ENCODE results near the gene NFX1. TPM values are rescaled to one million over a fixed set of nuclear protein-coding genes. Genes with fewer than 3 reads are reported as not detected.

Gene NFX1
- total RNA-seq, 1 donor from 2014 or later: 34.1 TPM

GRCh38 chr9:33366979-33367480 lies 76.7 kb downstream of the NFX1 start:
- no peak for TF ChIP-seq CTCF (conservative IDR thresholded peaks at IDR 0.05)
- H3K9me3 Mint-ChIP-seq: no peaks in the 10 kb centered on the region
- no peaks in the 10 kb centered on the region for H3K27me3 Mint-ChIP-seq
- DNase-seq (ENCODE audit: extremely low spot score, unreplicated experiment): peak; percentile 20
- H3K4me3 Mint-ChIP-seq: no peak overlapping the region
- H3K4me1 Mint-ChIP-seq (ENCODE audit: unreplicated experiment): no peaks in the 10 kb centered on the region
- peaks cover 9% of the 10 kb centered on the region for H3K36me3 Mint-ChIP-seq
- H3K27ac Mint-ChIP-seq: no peak overlapping the region

GRCh38 chr9:33372900-33373299 lies 82.6 kb downstream of the NFX1 start:
- DNase-seq (ENCODE audit: extremely low spot score, unreplicated experiment): no peak
- Mint-ChIP-seq H3K36me3 (peaks cover 3% of the 10 kb centered on the region), H3K9me3 (no peaks in the 10 kb centered on the region), H3K4me3 (no peak overlapping the region), H3K4me1 (ENCODE audit: unreplicated experiment) (peaks cover 33% of the 10 kb centered on the region), H3K27me3 (no peaks in the 10 kb centered on the region), H3K27ac (peak overlapping the region; percentile 69)
- no peak for TF ChIP-seq CTCF (conservative IDR thresholded peaks at IDR 0.05)

GRCh38 chr9:33374190-33374589 lies 83.9 kb downstream of the NFX1 start:
- TF ChIP-seq CTCF (conservative IDR thresholded peaks at IDR 0.05): no peak
- Mint-ChIP-seq H3K9me3 (no peaks in the 10 kb centered on the region), H3K4me1 (ENCODE audit: unreplicated experiment) (peaks cover 33% of the 10 kb centered on the region), H3K4me3 (no peak overlapping the region), H3K27me3 (no peaks in the 10 kb centered on the region), H3K36me3 (peaks cover 3% of the 10 kb centered on the region), H3K27ac (peak overlapping the region; percentile 69)
- DNase-seq (ENCODE audit: extremely low spot score, unreplicated experiment): no peak

GRCh38 chr9:33374634-33375237 lies 84.4 kb downstream of the NFX1 start:
- DNase-seq (ENCODE audit: extremely low spot score, unreplicated experiment): no peak
- TF ChIP-seq CTCF (conservative IDR thresholded peaks at IDR 0.05): peak; percentile 96
- Mint-ChIP-seq H3K4me3 (peak overlapping the region; percentile 65), H3K27me3 (no peaks in the 10 kb centered on the region), H3K9me3 (no peaks in the 10 kb centered on the region), H3K4me1 (ENCODE audit: unreplicated experiment) (peaks cover 33% of the 10 kb centered on the region), H3K36me3 (peaks cover 3% of the 10 kb centered on the region), H3K27ac (peak overlapping the region; percentile 73)

- Mint-ChIP-seq H3K27me3 (no peaks in the 10 kb centered on the region), H3K36me3 (no peaks in the 10 kb centered on the region), H3K27ac (peak overlapping the region; percentile 73), H3K9me3 (no peaks in the 10 kb centered on the region), H3K4me3 (peak overlapping the region; percentile 65), H3K4me1 (ENCODE audit: unreplicated experiment) (peaks cover 33% of the 10 kb centered on the region)
- DNase-seq (ENCODE audit: extremely low spot score, unreplicated experiment): no peak
- TF ChIP-seq CTCF (conservative IDR thresholded peaks at IDR 0.05): peak; percentile 38
Measured at GRCh38 chr9:33375238-33375840, 85.0 kb downstream of the NFX1 start.

Data from type B pancreatic cell (in vitro differentiated cells).